HepG2 (cell line): ENCODE measurements around the gene CLDN9. TPM values are rescaled to one million over a fixed set of nuclear protein-coding genes. Genes with fewer than 3 reads are reported as not detected.

Source experiments
- ATAC-seq: fragments of 200-7000 bp; cut with Tn5 transposase; 3 replicates; pipeline ENCODE4 v1.9.1; 2020; ENCODE audit warnings: mild to moderate bottlenecking, moderate library complexity
- BruUV-seq: library from RNA; stranded (reverse); fragments of 400-500 nt; replicated peaks from 2 replicates; lab custom pipeline; 2021; lab: Mats Ljungman, UMichigan
- CTCF ChIA-PET: fragments of 300-600 bp; formaldehyde crosslinking; extraction: SDS; loops from one replicate; lab custom pipeline; 2021; ENCODE audit warnings: low total read pairs, inconsistent platforms, low intra/inter-chr PET ratio; lab: Yijun Ruan, JAX
- POLR2A ChIA-PET: fragments of 350-600 bp; sonication (Branson Sonifier 250); formaldehyde crosslinking; loops from one replicate; lab custom pipeline; 2020; ENCODE audit warnings: antibody characterized with exemption, inconsistent platforms; lab: Yijun Ruan, JAX
- DNase-seq: peaks from one replicate; pipeline ENCODE4 v3.0.0-alpha.2; 2015; ENCODE audit warnings: low spot score
- FAIRE-seq: peaks from 3 replicates; lab custom pipeline; 2011; peaks lifted over from hg19 to GRCh38; lab: Jason Lieb, UNC
- H2AFZ ChIP-seq: one replicate; pipeline ENCODE4 v1.6.1; 2011; ENCODE audit warnings: low read length, inconsistent platforms
- H3K27ac ChIP-seq: fragments of 300-600 bp; 3 replicates; pipeline ENCODE4 v1.8.0; 2011; ENCODE audit warnings: mixed run types, mild to moderate bottlenecking, mixed read lengths, low read length, inconsistent platforms; ENCODE audit not compliant: insufficient read depth; ENCODE audit errors: extremely low read length
- H3K27me3 ChIP-seq, 2 experiments: fragments of 200-600 bp in 1 of 2; 2 replicates in 1 of 2; 3 replicates in 1 of 2; pipeline versions ENCODE4 v1.6.0 to v1.8.0; 2011; ENCODE audit warnings: low read length in 2 of 2, mild to moderate bottlenecking in 2 of 2, moderate library complexity in 2 of 2, inconsistent platforms in 1 of 2; ENCODE audit not compliant: insufficient read depth in 2 of 2, control insufficient read depth in 1 of 2
- H3K36me3 ChIP-seq, 2 experiments: fragments of 200-600 bp in 1 of 2; replicated peaks in 1 of 2; 2 replicates in 1 of 2; 3 replicates in 1 of 2; pipeline versions ENCODE4 v1.5.1 to v1.8.0; 2011; ENCODE audit warnings: low read length in 2 of 2, inconsistent platforms in 1 of 2; ENCODE audit not compliant: insufficient read depth in 2 of 2, control insufficient read depth in 1 of 2
- H3K4me1 ChIP-seq: 2 replicates; pipeline ENCODE4 v1.5.1; 2012; ENCODE audit warnings: low read length, inconsistent platforms; ENCODE audit not compliant: insufficient read depth
- H3K4me2 ChIP-seq: 2 replicates; pipeline ENCODE4 v1.6.0; 2011; ENCODE audit warnings: low read depth, low read length, inconsistent platforms
- H3K4me3 ChIP-seq, 3 experiments: fragments of 200-600 bp in 1 of 3; sonication (generic), shearing (Covaris generic) in 1 of 3; replicated peaks in 1 of 3; 2 replicates each; pipeline ENCODE4 v1.5.1; 2011 to 2016; ENCODE audit warnings: low read length in 3 of 3, inconsistent platforms in 2 of 3, low read depth in 2 of 3, mild to moderate bottlenecking in 2 of 3, control low read depth in 1 of 3, mixed read lengths in 1 of 3; ENCODE audit not compliant: insufficient read depth in 1 of 3
- H3K79me2 ChIP-seq: one replicate; pipeline ENCODE4 v1.6.1; 2011; ENCODE audit warnings: low read length, inconsistent platforms; ENCODE audit not compliant: insufficient read depth
- H3K9ac ChIP-seq: 2 replicates; pipeline ENCODE4 v1.6.0; 2011; ENCODE audit warnings: mild to moderate bottlenecking, low read depth, low read length, inconsistent platforms; ENCODE audit not compliant: insufficient read depth
- H3K9me3 ChIP-seq: 2 replicates; pipeline ENCODE4 v1.5.1; 2012; ENCODE audit warnings: mild to moderate bottlenecking, low read length
- H4K20me1 ChIP-seq: 2 replicates; pipeline ENCODE4 v1.6.0; 2011; ENCODE audit warnings: inconsistent platforms, mild to moderate bottlenecking, low read length, moderate library complexity; ENCODE audit not compliant: insufficient read depth
- HOXA3 ChIP-seq: sonication (generic); formaldehyde crosslinking; IDR thresholded peaks from 2 replicates; pipeline ENCODE4 v1.5.0; 2020; ENCODE audit warnings: missing genetic modification reagents
- JUNB ChIP-seq: sonication (generic); formaldehyde crosslinking; IDR thresholded peaks from 2 replicates; pipeline ENCODE4 v1.8.0; 2022; ENCODE audit warnings: missing genetic modification reagents, mild to moderate bottlenecking, borderline replicate concordance
- NBN ChIP-seq: fragments of 450-650 bp; conservative IDR thresholded peaks from 2 replicates; pipeline ENCODE4 v1.6.1; 2017
- NCOA5 ChIP-seq: sonication (generic); formaldehyde crosslinking; IDR thresholded peaks from 2 replicates; pipeline ENCODE4 v1.4.0; 2020; ENCODE audit warnings: missing genetic modification reagents
- NFYB ChIP-seq: sonication (generic); formaldehyde crosslinking; IDR thresholded peaks from 2 replicates; pipeline ENCODE4 v1.4.0; 2020; ENCODE audit warnings: missing genetic modification reagents
- ZBTB34 ChIP-seq: sonication (generic); formaldehyde crosslinking; IDR thresholded peaks from 2 replicates; pipeline ENCODE4 v1.8.0; 2022; ENCODE audit warnings: mild to moderate bottlenecking, missing genetic modification reagents
- ZNF296 ChIP-seq: sonication (generic); formaldehyde crosslinking; conservative IDR thresholded peaks from 2 replicates; pipeline ENCODE4 v1.5.0; 2020; ENCODE audit warnings: mild to moderate bottlenecking, missing genetic modification reagents
- ZNF350 ChIP-seq: sonication (generic); formaldehyde crosslinking; IDR thresholded peaks from 2 replicates; pipeline ENCODE4 v1.4.0; 2020; ENCODE audit warnings: mild to moderate bottlenecking, low read depth, missing genetic modification reagents, borderline replicate concordance
- ZNF407 ChIP-seq: sonication (generic); formaldehyde crosslinking; IDR thresholded peaks from one replicate; pipeline ENCODE4 v1.5.1; 2020; ENCODE audit warnings: mild to moderate bottlenecking, missing genetic modification reagents; ENCODE audit errors: not compliant biosample characterization
- ZNF557 ChIP-seq: sonication (generic); formaldehyde crosslinking; IDR thresholded peaks from 2 replicates; pipeline ENCODE4 v1.4.0; 2020; ENCODE audit warnings: missing genetic modification reagents
- ZNF746 ChIP-seq: sonication (generic); formaldehyde crosslinking; IDR thresholded peaks from 2 replicates; pipeline ENCODE4 v1.8.0; 2022; ENCODE audit warnings: mild to moderate bottlenecking, missing genetic modification reagents
- WGBS: methylation state at CpG from one replicate; pipeline ENCODE4 v1.1.6; 2017; ENCODE audit warnings: low lambda C conversion rate; 5-methylcytosine and 5-hydroxymethylcytosine counted together
- in situ Hi-C: cut with HindIII; loops from 2 replicates; pipeline ENCODE4 v1.10.0; 2017; ENCODE audit warnings: low pct_unique_long_range_greater_than_20kb; ENCODE audit not compliant: extremely low pct_ligation_motif_present
- intact Hi-C: fragments of 100-400 bp; cut with micrococcal nuclease; formaldehyde crosslinking; loops from one replicate; pipeline ENCODE4 v1.10.0; 2022; ENCODE audit not compliant: unreplicated experiment
- polyA plus RNA-seq, 8 experiments: library from polyadenylated mRNA; depleted of rRNA in 3 of 8; stranded (reverse) in 7 of 8; unstranded in 1 of 8; fragments of >200 nt; fragmentation: Illumina TruSeq in 4 of 8; extraction: Trizol in 4 of 8; gene quantifications; 2 replicates each; pipeline versions ENCODE4 v1.2.1 to v1.2.3, GENCODE V29; 2011 to 2016; ENCODE audit warnings: low read depth in 4 of 8, missing spikeins in 1 of 8, mixed read lengths in 1 of 8; ENCODE audit not compliant: insufficient read depth in 1 of 8
- total RNA-seq, 5 experiments: library from RNA; depleted of rRNA; stranded (reverse); fragments of >200 nt; fragmentation: Illumina TruSeq; extraction: Trizol; gene quantifications; 2 replicates each; pipeline ENCODE4 v1.2.3, GENCODE V29; 2016; ENCODE audit warnings: low read depth in 1 of 5

Gene CLDN9
- total and polyA plus RNA-seq, 2 of the 13 experiments (the other 11 are each of a cell fraction or from before 2014, with no cell fraction given), result 0.15 to 0.26 TPM

GRCh38 chr16:2991566-2992261 is 21.0 kb upstream of the CLDN9 start:
- peaks cover 16% of the 10 kb centered on the region; the same call in 1 of the 2 replicates for H3K4me1 ChIP-seq
- H3K9me3 ChIP-seq, result no peaks in the 10 kb centered on the region
- FAIRE-seq (no peak), DNase-seq (no peak), ATAC-seq (peak; percentile 27)
- intact Hi-C loops, result no loop called here
- H3K9ac ChIP-seq, result no peak overlapping the region
- TF ChIP-seq NBN, result no peak
- TF ChIP-seq ZNF350 (CRISPR knock-in tag), result no peak
- no peak for TF ChIP-seq ZNF746 (CRISPR knock-in tag)
- no peak for TF ChIP-seq ZNF407 (CRISPR knock-in tag)
- no peak for TF ChIP-seq ZNF557 (CRISPR knock-in tag)
- TF ChIP-seq ZNF296 (CRISPR knock-in tag), result no peak
- no peak for TF ChIP-seq NCOA5 (CRISPR knock-in tag)
- no peak for TF ChIP-seq ZBTB34
- TF ChIP-seq NFYB (CRISPR knock-in tag), result no peak
- no peak for TF ChIP-seq JUNB (CRISPR knock-in tag)
- TF ChIP-seq HOXA3, result no peak
- CTCF ChIA-PET, result no interaction called here
- no peaks in the 10 kb centered on the region for H4K20me1 ChIP-seq
- no peak overlapping the region for H3K27ac ChIP-seq
- no peaks in the 10 kb centered on the region for H3K36me3 ChIP-seq
- no peak overlapping the region for H2AFZ ChIP-seq
- WGBS, result 67% methylated on average over 7 of the region's 12 CpGs
- H3K4me3 ChIP-seq, result no peak overlapping the region
- in situ Hi-C loops, result no loop called here
- POLR2A ChIA-PET, result interaction anchor here (1.5 kb wide), 1 partner anchor 11 kb away, joined by 6 read pairs; the partner anchor contains the start of gene PKMYT1
- no TSS peak for BruUV-seq
- H3K27me3 ChIP-seq, result peaks cover 11 to 37% of the 10 kb centered on the region in 2 experiments; a peak in 4 of 5 replicates
- H3K4me2 ChIP-seq, result no peak overlapping the region
- no peaks in the 10 kb centered on the region for H3K79me2 ChIP-seq
